GM18867 (cell line): ENCODE data around the gene NINJ2.

ENCODE experiments used
- ATAC-seq: cut with Tn5 transposase; IDR thresholded peaks from one replicate; pipeline ENCODE4 v1.9.1; 2021; ENCODE audit warnings: mild to moderate bottlenecking, moderate library complexity; ENCODE audit not compliant: unreplicated experiment

NINJ2 gene

DNA sequence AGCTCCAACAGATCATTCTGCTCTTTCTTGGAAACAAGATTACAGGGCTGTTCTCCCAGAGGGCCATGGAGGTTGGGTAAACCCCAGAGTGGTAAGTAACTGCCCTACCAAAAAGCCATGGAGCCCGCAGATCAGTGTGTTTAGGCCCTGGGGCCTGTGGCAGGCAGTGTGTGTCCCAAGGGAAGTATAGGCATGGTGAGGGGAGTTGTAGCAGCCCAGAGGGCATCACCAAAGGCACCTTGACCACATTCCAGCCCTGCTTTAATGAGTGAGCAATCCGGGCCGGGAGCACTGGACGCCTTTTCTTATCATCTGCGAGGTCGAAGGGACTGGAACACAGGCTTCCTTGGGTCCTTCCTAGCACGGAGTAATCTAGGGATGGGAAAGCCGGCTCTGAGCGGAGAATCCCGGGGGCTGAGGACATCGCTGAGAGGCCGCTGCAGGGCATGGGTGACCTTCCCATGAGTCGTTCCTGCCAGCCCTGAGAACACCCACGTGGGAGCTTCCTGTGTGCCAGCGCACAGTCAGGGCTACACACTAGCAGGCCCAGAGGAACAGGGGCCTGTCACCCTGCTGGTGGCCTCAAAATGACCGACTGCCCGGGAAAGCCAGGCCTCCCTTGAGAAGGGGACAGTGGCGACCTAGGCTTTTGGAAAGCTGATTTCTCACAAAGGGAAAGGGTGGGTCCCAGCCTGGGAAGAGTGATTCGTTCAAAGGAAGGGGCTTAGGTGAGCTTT, 91.3 kb downstream of the NINJ2 start:
- no peak for ATAC-seq

DNA sequence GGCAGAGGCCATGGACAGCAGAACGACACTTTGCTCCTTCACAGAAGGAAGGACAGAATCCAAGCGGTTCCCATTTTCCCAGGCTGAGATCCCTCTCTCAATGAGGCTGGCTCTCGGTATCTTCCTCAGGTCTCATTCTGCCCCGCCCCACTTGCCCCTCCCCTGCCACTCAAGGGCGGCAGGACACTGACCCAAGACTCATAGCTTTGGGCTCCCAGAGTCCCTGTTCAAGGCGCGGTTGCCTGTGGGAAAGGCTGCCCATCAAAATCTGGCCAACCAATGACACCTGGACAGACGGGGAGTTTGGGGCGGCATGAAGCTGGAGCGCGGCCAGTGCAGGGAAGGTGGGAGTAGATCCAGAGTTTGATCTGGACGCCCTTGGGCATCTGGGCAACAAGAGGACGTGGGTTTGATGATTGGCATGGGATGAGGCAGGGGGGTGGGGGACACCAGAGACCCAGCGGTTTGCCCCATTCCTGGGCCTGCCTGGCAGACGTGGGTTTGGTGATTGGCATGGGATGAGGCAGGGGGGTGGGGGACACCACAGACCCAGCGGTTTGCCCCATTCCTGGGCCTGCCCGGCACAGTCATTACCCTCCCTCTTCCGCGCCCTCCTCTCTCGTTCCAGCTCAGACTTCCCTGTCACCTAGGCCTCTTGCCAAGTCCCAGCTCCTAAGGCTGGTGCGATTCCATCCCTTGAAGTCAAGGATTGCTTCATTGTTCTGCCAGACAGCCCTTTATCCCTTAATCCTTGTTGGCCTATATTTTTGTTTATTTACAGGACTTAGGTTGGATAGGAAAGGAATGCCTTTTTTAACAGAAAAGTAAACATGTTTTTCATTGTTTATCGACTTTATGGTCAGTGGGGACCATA, 92.1 kb downstream of the NINJ2 start:
- no peak for ATAC-seq

DNA sequence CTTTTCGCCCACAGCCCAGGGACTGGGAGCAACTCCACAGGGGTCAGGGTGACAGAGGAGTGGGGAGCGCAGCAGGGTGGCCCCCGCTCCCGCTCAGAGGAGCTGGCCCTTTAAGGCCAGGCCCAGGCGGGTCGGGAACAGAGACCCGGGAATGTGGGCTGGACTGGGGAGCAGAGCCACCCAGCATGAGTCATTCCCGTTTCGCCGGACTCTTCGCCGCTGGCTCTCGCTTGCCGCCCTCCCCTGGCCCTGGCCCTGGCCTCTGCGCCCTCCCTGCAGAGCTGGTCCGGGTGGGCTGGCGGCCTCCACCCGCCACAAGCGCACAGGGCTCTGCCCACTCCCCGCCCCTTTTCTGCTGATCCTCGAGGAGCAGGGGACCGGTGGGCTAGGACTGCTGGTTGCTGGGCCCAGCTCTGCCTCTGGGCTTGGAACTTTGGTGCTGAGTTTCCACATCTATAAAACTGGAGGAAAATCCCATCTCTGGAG, 92.8 kb downstream of the NINJ2 start:
- ATAC-seq, result no peak

DNA sequence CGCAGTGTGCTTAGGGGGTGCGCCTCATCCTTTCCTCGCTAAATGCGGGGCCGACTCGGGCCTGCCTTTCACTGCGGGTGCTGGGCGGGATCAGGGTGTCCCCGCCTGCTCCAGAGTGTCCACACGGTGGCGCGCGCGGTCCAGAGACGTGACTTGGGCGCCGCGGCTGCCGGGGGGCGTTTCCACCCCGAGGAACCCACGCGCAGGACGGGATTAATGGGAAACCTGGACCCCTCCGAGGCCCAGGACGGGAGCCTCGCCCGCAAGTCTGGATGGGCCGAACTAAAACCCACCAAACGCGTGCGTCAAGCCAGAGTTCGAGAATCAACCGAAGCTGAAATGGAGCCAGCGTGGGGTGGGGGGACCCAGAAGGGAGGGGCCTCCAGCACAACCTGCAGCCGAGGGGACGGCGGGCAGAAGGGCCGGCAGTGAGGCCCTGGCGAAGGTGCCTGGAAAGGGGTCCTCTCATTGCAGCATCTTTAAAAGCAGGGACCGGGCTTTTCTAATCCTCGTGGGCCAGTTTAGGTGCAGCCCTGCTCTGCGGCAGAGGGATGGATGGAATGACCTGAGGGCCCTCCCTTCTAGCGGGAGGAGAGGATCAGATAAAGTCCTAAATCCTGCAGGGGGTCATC, 93.3 kb downstream of the NINJ2 start:
- ATAC-seq, result no peak

DNA sequence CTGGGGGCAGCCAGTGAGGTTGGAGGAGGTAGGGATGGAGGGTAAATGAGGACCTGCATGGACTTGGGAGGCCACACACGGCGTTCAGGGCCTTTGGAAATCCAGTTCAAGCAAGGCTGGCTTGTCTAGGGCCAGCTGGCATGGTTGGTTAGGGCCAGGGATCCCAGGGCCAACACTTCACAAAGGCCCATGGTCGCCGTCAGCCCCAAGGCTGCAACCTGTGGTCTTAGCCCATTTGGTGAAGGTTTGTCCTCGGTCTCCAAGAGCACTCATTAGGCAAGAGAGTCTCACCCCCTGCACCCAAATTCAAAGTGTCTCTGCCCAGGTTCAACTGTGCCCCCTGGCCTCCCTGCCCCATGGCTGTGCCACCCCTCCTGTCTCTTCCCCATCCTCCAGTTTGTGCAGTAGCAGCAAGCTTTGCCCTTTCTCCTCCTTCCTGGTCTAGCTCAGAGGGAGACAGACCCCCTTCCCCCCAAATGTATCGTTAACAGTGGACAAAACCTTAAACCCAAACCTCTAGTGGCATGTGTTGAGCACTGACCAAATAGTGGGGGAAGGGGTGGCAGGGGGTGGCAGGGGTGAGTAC, 94.1 kb downstream of the NINJ2 start:
- no peak for ATAC-seq

DNA sequence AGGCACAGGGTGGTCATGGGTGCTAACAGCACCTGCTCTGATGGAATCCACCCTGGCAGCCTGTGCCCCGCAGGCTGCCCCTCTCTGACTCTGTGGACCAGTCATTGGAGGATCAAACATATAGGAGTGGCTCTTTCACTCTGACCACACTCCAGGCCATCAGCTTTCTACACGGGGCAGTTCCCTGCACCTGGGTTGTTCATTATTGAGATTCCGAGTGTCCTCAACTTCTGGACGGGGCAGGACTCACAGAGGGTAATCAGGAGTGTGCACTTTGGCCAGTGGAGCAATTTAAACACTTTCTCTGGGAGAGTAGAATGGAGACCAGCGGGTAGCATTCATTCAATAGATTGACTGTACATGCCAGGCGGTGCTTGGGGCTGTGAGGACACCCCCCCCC, 94.8 kb downstream of the NINJ2 start:
- ATAC-seq, result no peak

DNA sequence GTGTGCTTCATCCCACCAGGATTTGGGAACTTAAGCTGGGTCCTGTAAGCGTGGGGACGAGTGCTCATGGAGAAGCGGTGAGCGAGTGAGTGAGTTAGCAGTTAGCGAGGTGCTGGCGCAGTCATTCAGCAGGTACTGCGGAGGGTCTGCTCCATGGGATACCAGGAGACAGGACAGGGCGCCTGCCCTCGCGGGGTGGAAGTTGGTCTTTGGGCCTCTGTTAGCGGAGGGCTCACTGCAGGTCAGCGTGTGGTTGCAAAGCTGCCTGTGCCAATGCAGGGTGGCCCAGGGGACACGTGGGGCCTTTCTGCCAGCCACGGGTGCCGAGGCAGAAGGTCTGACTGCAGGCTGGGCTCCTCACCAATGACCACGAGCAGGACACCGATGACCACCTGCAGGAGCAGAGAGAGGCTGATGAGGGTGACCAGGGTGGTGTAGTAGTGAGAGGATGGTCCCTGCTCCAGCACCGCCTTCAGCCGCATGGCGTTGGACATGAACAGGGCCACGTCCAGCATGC, 97.6 kb downstream of the NINJ2 start:
- ATAC-seq, result no peak

DNA sequence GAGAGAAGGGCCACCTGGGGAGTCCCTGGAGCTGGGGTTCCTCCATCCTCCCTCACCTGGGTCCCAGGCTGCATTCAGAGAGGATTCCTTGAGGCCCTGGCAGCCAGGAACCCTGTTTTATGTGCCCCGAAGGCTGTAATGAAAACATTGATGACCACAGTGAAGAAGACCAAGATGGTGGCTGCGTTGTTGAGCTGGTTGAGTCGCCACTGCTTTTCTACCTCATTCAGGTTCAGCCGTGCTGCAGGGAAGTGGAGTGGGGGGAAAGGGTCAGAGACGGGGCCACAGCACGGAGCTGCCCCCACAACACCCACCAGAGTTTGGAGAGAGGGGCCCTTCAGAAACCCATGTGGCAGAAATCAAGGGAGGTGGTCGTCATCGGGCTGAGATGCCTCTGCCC, 98.1 kb downstream of the NINJ2 start:
- no peak for ATAC-seq

DNA sequence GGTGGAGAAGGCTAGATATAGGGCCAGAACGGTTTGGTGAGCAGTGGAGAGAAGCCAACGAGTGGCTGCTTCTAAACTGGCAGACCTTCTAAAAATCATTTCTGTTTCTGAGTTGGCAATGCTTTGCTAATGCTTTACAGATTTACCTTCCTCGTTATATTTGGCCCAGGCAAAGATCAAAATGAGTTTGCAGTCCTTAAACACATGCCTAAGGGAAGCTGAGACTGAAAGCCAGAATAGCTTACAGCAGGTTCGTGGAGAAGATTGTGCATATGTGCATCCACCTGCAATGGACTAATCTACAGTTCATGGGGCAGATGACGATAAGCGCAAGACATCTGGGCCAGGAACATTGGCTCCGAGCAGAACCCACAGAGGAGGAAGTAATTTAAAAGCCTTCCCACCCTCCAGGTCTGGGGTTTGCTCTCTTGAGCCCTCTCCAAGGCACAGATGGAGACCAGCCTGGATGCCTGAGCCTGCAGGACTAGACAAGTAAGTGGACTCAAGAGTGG, 99.4 kb downstream of the NINJ2 start:
- no peak for ATAC-seq

DNA sequence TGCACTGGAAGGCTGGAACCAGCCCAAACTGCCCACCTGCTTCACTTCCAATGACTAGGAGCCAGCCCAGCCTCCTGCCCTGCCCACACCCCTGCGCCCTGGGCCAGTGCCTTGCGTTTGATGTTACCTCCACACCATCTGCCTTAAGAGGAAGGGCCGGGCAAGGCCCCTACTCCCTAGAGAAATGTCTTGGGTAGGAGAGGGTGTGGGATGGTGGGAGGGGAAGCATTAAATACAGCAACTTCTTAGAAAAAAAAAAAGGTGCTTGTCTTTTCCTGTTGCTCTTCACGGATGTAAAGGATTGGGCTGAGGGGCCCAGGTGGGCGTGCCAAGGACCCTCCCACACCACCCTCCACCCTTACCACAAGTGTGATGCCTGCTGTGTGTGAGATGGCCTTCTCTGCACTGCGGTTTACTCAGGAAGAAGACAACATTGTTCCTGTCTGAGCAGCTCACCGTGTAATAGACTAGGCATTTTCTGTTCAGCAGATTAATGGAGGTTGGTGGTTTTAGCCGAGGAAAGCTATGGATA, 99.9 kb downstream of the NINJ2 start:
- no peak for ATAC-seq

DNA sequence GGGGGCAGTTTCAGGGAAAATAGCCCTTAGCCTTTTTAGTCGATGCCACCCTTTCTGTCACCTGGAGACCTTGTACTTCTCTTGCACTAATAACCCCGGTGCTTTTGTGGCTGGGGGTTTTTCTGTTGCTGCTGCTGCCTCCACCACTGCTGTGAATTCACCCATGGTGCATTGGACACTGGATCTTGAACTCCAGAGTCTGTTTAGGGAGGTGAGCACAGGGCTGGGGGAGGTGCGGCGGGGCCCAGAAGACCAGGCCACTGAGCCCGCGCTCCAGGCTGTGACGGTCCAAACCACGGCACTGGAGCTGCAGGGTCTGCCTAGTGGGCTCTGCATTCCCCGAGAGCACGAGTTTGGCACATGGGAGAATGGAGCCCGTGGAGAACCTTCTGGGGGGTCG, 100.6 kb downstream of the NINJ2 start:
- ATAC-seq, result no peak

DNA sequence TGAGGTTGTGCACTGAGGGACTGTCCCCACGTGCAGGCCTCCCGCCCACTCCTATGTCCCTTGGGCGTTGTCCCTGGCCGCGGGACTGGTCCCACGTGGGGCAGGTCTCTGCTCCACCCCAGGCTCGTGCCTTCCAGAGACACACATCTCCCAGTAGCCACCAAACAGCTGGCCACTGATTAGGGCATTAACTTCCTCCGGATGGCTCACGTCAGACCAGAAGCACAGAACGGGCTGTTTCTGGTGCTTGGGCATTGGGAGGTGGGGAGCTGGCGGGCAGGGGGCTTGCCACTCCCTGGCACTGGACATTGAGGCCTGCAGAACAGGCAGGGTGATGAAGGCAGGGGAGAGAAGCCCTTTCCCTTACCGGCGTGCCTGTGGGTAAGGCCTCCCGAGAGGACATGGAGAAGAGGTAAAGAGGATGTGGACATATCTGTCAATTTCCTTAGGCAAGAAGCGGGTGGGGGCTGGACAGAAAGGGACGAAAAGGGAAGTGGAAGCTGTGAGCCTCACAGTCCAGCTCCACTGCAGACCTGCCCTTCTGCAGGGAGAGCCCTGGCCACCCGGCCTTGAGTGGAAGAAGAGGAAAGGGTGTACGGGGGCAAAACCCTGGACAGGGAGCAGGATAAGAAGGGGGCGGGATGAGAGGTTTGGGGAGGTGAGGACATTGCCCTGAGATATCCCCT, 101.2 kb downstream of the NINJ2 start:
- ATAC-seq, result no peak

DNA sequence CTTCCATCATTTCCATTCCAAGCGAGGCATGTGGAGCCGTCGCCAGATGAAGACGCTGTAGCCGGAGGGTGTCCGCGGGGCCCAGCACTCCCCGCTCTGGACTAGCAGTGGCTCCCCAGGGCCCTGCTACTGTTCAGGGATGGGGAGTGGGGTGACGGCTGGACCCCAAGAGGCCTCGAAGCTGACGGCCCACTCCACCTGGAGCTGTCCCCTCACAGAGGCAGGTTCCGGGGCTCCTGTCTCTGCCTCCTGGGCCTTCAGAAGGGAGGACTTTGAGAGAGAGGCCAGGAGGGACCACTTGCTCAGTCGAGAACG, 101.9 kb downstream of the NINJ2 start:
- no peak for ATAC-seq

DNA sequence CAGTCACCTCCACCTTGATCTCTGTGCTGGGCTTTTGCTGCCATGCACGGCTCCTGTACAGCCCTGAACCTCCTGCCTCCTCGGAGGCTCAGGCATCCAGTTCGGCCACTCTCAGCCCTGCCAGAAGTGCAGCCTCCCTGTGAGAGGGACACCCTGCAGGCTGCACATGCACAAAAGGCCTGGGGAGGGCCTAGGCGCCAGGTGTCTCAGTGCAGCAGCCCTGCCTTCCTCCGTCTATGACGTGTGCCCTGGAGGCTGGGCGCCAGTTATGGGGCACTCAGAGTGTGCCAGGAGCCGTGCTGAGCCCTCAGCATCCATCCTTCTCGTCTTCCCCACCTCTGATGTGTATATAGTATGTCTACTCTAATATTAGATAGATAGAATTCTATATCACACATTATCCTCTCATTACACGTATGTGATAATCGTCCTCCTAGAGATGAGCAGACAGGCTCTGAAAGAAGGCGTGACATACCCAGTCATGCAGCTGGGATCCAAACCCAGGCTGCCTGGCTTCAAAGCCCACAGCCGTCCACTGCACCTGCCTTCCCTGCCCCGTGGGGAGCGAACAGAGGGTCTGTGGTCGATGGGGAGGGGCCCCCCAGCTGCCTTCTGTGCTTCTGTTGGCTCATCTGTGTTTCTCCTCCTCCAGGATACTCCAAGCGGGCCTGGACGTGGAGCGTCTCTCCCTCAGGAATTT, 102.4 kb downstream of the NINJ2 start:
- ATAC-seq, result no peak

DNA sequence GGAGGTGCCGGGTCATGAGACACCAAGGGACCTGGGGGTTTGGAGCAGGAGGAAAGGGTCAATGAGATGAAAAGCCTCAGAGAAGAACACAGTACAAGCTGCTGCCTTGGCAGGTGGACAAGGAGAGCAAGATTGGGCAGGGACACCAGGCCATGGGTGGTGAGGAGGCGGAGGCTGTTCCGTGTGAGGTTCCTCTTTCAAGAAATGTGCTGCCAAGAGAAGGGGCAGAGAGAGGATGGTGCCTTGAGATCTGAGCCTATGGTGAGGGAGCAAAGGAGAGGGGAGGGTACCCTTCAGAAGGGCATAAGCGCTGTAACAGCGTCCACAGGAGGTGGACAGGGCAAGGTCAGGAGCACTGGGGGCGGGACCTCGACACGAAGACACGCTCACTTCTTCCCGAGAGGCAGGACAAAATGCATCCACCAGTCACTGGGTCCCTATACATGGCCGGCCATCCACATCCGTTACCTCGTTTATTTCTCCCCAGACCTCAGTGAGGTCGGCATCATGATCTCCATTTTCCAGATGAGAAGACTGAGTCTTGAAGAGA, 103.3 kb downstream of the NINJ2 start:
- no peak for ATAC-seq

DNA sequence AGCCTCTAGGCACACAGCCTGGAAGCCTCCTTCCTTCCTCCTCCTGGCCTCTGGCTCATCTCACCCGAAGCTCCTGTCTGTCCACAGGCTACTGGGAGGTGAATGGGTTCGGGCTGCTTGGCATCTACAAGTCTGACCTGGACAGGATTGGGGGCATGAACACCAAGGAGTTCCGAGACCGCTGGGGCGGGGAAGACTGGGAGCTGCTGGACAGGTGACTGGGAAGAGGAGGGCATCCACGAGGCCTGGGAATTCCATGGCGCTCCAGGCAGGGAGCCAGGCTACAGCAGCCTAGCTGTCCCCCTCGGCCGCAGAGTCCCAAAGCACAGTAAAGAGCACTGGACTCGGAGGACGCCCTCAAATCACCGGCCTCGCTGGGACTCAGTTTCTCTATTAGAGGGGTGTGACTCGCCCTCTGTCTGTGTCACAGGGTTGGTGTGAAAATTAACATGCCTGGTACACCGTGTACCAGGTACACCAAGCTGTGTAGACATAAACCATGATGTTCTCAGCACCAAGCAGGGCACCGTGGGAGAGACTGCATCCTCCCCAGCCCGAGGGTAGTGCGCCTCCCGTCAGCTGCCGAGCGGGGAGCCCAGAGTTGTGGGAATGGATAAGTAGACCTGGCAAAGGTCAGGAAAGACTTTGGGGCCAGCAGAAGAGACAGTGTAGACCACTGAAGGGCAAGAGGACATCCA, 103.9 kb downstream of the NINJ2 start:
- no peak for ATAC-seq

DNA sequence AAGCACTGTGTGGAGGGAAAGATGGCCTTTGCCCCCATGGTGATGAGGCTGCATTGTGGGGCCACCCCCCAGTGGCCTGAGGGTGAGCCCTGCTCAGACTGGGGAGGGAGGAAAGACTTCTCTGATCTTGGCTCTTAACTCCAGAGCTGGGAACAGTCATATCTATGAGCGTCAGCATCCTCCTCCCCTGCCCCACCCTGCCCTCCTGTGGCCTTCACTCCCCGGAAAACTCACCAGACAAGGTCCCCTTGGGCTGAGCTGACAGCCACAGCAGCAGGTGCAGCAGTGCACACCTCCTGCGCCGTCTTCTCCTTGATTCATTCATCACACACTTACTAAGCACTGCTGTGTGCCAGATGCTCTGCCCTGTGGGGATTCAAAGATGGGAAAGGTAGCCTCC, 104.7 kb downstream of the NINJ2 start:
- no peak for ATAC-seq

DNA sequence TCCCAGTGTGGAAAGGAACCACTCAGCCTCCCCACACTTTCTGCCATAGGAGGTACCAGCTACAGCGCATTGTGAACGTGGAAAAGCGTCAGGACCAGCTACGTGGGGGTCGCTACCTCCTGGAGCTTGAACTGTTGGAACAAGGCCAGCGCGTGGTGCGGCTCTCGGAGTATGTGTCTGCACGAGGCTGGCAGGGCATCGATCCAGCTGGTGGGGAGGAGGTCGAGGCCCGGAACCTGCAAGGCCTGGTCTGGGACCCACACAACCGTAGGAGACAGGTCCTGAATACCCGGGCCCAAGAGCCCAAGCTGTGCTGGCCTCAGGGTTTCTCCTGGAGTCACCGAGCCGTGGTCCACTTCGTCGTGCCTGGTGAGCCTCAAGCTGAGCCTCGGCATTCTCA, 106.7 kb downstream of the NINJ2 start:
- no peak for ATAC-seq

DNA sequence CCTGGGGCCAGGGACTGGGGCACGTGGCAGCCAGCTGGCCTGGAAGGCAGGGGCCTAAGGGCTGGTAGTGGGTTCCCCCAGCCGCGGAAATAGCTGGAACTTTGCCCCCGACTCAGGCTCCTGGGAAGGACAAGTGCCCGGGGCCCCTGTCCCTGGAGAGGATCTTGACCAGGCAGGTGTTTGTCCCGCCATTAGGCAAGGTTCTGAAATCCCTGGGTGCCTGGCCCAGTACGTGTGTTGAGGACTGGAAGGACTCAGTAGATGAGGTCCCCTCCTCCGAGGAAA, 109.3 kb downstream of the NINJ2 start:
- no peak for ATAC-seq
